ENCODE measurements around the gene CCNJL.
"Not testable (repeated sequence)": the region's sequence is repeated elsewhere in the genome, so short reads cannot be mapped to it uniquely, and the experiment has no call there.

CCNJL gene, protein sequence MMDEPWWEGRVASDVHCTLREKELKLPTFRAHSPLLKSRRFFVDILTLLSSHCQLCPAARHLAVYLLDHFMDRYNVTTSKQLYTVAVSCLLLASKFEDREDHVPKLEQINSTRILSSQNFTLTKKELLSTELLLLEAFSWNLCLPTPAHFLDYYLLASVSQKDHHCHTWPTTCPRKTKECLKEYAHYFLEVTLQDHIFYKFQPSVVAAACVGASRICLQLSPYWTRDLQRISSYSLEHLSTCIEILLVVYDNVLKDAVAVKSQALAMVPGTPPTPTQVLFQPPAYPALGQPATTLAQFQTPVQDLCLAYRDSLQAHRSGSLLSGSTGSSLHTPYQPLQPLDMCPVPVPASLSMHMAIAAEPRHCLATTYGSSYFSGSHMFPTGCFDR

GRCh38 chr5:160312134-160312959, at the start of gene CCNJL:
TSS of gene CCNJL (minus strand) at chr5:160312564. CDS start at chr5:160311923, 641 bp downstream.
- no peak for DNase-seq

GRCh38 chr5:160361624-160362228, 49.4 kb upstream of the CCNJL start:
- no peak for DNase-seq

DNA sequence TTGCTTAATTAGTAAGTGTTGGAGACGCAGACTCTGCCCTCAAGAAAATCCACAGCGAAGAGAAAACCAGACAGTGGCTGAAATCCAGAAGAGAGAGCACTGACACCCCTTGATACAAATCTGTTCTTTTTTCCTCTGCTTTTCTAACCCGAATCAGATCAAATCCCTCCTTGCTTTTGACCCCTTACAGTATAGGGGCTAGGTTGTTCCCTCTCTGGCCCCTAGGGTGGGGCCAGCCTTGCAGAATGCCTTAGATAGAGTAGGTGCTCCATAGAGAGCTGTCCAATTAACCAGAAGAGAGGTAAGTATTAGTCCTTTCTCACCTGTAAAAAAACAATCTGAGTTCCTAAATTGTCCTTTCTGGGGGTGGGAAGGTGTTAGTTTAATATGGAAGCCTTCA, 47.9 kb upstream of the CCNJL start:
- no peak for DNase-seq

- DNase-seq, result no peak
These were observed 47.5 kb upstream of the CCNJL start for GRCh38 chr5:160359816-160360215.

DNA sequence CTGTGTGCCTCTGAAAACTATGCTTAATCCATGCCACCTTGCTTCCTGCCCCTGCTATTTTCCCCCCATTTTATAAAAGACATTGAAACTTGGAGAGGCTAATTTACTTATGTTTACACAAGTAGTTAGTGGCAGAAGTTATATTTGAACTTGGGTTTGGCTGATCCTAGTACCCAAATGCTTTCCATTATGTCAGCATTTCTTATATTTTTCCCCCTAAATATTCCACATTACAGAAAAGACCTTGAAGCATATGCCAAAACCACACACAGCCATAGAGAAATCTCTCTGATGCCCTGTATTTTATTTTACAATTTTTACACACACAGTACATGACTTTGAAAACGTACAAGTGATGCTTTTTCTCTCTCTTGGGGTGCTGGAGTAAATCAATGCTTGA, 46.9 kb upstream of the CCNJL start:
- no peak for DNase-seq

DNA sequence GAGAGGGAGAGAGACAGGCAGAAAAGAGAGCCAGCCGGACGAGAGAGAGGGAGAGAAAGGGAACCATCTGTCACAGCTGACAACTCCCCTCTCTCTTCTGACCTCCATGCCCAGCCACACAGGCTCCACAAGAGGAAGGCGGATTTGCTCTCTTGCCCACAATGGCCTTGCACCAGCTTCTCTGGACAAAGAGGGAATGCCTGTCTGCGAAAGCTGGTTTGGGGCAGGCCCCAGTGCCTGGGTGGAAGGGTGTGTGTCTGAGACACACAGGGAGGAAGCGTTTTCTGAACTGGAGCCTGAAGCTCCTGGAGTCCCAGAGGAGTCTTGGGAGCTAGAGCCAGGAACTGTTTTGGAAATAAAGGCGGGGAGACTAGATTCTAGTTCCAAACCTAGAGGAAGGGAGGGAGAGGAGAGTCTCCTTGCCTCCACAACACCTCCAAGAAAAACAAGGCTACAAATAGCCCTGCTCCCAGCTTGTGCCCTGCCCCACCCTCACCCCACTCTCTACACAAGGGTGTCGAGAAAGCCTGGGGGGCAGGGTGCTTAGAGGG, 45.6 kb upstream of the CCNJL start:
- DNase-seq, result no peak

DNA sequence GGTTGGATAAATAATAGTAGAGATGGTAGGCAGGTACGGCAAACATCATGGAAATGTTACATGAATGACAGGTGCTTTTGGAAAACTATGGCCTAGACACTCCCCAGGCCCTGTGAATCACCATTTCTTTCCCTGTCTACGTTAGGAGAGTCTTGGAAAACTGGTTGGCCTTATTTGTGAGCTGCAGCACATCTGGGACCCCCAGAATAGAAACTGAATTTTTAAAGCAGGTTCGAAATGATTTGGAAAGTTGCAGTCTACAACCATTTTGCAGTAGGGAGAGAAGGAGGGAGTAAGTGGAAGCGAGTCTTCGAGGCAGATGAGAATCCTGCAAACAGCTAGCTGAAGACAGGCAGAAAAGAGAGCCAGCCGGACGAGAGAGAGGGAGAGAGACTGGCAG, 45.0 kb upstream of the CCNJL start:
- DNase-seq, result no peak

- no peak for DNase-seq
These were observed 44.4 kb upstream of the CCNJL start for GRCh38 chr5:160356550-160357347.

DNA sequence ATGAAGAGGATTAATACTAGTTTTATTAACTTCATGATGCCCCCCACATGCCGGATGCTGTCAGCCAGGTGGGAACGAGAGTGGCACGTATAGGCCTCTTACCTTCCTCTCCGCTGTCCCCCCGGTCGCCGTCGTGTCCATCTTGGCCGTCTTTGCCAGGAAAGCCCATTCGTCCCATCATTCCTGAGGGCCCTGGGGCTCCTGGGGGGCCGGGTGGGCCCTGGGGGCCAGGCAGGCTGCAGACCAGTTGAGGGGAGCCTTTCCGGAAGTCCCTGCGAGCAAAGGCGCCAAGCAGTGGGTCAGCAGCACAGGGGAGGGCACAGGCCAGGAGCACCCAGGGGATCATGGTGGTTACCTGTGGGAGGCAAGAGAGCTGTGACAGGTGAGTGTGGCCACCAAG, 42.3 kb upstream of the CCNJL start:
- no peak for DNase-seq

DNA sequence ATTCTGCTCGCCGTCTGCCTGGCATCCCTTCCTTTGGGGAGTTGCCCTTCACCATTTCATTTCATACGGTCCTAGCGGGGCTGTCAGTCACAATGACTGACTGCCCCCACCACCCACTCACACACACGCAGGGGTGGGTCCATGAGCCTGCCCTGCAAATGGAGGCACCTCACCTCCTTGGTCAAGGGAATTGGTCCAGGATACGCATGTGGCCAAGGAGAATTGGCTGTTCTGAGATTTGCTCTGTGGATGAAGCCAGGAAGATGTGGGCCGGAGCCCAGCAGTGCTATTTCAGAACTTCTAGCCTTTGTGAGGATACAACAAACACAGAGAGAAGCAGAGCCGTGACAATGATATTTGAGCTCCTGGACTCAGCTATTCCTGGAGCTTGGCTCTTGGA, 41.0 kb upstream of the CCNJL start:
- no peak for DNase-seq

DNA sequence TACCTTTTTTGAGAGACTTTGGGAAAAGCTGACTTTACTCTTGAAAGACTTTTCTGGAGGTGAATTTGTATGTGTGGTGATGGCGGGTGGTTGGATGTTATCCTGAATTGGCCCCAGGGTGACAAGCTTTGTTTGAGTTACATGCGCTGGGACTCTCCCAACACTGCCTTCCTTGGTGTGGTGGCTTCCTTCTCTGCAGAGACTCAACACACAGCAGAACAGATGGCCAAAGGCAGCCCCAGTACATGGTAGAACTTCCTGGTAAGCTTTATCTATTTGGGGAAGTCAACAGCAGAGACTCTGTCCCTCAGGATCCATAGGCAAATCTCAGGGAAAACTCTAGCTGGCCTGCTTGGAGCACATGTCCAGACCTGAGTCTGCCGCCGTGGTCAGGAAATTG, 39.9 kb upstream of the CCNJL start:
- DNase-seq, result no peak

- DNase-seq, result no peak
These were observed 37.6 kb upstream of the CCNJL start for GRCh38 chr5:160349935-160350303.

DNA sequence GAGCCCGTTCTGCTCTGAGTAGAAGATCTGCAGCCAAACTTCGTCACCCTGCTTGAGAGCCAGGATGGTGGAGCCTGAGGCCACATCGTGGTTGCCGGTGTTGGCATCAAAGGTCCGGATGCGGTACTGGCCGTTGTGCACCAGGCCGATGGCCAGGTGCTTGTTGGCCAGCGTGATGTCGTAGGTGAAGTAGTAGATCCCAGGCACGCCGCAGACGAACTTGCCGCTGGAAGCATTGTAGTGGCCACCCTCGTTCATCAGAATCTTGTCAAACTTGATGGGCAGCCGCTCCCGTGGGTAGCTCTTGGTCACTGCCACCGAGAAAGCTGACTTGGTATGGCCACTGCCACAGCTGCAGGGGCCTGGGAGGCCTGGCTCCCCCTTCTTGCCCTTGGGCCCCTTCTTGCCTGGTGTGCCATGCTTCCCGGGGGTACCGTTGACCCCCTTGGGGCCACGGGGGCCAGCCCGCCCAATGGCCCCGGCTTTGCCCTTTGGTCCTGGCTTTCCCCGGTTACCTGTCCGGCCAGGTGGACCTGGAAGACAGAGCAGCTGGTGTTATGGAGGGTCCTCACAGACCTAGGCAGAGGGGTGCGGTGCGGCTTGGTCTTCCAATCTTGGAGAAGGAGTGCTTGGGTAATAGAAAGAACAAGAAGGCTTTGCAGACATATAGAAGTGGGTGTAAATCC, 37.0 kb upstream of the CCNJL start:
- DNase-seq, result no peak

DNA sequence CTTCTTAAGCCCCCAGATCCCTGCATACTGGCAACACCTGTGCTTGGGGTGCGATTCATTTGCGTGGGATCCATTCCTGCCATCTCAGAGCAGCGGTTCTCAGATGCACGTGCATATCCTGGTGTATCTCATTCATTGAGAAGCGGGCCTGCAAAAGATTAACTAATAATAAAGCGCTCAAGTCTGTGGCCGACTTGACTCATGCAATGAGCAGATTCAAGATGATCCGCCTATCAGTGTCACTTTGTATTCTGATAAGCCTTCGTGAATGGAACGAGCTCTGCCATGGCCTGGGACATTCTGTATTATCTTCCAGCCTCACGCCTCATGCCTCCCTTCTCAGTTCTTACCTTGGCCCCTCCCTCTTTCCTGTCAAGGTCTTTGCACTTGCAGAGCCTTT, 35.7 kb upstream of the CCNJL start:
- no peak for DNase-seq

DNA sequence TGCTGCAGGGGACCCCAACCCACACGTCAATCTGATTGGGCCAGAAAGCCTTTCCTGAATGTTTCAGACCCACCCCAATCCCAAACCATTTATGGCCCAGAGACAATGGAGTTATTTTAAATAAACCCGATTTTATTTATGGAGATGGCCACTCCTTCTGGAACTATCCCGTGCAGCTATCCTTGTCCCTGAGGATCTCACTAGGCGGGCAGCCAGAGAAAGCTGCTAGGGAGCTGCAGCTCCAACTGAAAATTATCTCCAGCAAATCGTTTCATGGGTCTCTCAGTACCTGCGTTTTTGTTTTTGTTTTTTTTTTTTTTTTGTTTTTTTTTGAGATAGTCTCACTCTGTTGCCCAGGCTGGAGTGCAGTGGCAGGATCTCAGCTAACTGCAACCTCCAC, 35.1 kb upstream of the CCNJL start:
- no peak for DNase-seq

- DNase-seq, result no peak
These were observed 30.1 kb upstream of the CCNJL start for GRCh38 chr5:160342413-160342941.

DNA sequence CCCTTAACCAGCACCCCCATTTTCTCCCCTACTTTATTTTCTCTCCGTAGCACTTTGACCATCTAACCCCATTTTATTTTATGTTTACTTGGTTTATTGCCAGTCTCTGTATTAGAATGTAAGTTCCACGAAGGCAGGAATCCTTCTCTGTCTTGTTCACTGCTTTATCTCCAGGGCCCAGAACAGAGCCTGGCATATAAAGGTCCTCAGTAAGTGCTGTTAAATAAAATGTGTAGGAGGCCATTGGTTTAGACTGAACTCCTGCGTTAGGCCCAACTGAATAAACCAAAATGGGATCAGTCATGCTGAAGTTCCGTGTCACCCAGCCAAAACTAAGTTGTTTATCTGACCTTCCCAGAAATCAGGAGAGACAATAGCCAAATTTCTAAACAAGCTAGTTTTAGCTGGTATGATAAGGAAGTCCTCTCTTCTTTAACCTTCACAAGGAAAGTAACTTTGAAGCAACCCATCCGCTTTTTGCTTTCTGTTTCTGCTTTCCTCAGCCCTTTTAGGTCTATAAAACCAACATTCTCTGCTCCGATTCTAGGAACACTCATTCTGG, 29.0 kb upstream of the CCNJL start:
- no peak for DNase-seq

GRCh38 chr5:160340513-160340912, 28.1 kb upstream of the CCNJL start:
- DNase-seq, result not testable (repeated sequence)

DNA sequence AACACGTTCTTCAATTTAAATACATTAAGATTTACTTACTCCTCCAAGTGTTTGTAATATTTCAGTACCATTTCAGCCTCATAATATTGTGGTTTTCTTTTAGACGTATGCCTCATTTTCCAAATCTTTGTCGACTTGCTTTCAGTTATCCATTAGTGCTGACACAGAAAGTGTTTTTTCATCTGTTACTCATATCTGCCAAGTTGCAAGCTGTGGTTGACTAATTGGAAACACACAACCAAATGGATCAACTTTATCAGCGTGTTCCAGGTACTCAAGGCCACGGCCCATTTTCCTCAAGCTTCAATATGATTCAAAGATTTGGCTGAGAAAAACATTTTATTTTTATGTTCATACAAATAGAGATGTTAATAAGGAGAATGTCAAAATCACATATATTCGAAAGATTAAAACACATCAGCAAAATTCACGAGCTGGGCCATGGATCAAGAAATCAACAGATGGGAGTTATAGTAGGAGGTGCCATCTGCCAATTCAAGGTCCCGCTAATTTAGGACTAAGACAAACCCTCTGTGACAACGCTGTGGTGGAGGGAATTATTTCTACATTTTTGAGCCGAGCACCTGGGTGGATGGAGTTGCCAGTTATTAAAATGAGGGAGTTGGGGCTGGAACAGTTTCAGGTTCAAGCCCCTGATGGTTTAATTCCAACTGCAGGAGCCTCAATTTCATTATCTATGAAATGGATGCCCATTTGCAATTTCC, 27.2 kb upstream of the CCNJL start:
- DNase-seq, result no peak

DNA sequence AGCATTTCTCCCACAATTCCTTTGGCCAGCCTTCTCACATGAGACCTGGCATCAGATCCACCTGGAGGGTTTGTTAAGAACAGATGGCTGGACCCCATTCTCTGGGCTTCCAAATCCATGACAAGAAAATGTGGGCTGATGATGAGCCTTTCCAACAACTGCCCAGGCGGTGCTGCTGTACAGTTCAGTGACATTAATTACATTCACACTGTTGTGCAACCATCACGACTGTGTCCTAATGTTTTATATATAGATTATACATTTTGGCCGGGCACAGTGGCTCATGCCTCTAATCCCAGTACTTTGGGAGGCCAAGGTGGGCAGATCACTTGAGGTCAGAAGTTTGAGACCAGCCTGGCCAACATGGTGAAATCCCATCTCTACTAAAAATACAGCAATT, 22.4 kb upstream of the CCNJL start:
- peak; percentile 33 for DNase-seq

- peak; percentile 95 for DNase-seq
These were observed 21.4 kb upstream of the CCNJL start for GRCh38 chr5:160333721-160334120.

Data from inflammatory macrophage treated with lipopolysaccharide for 4 hours (primary cell).